Central memory CD8-positive, alpha-beta T cell (primary cell): ENCODE results near the gene TAF1B.

ENCODE experiments used
- ATAC-seq: fragments of 150-1000 bp; cut with Tn5 transposase; replicated peaks from 2 replicates; pipeline ENCODE4 v1.10.0; 2022; ENCODE audit warnings: mild to moderate bottlenecking, moderate FRiP score, moderate number of reproducible peaks; ENCODE audit not compliant: poor library complexity, severe bottlenecking; ENCODE audit errors: extremely low read depth
- DNase-seq, 2 donors: peaks; one replicate each; pipeline ENCODE4 v3.0.0; 2021; ENCODE audit warnings: low spot score in 2 of 2
- H3K27ac Mint-ChIP-seq: one replicate; pipeline ENCODE4 v1.8.0; 2022; ENCODE audit warnings: low read depth, mild to moderate bottlenecking, moderate library complexity, mixed read lengths
- H3K27me3 Mint-ChIP-seq: one replicate; pipeline ENCODE4 v1.8.0; 2022; ENCODE audit warnings: mixed read lengths
- H3K36me3 Mint-ChIP-seq: one replicate; pipeline ENCODE4 v1.8.0; 2022; ENCODE audit warnings: mild to moderate bottlenecking, moderate library complexity, mixed read lengths; ENCODE audit not compliant: insufficient read depth
- H3K4me1 Mint-ChIP-seq: one replicate; pipeline ENCODE4 v1.8.0; 2022; ENCODE audit warnings: mixed read lengths
- H3K4me3 Mint-ChIP-seq: one replicate; pipeline ENCODE4 v1.8.0; 2022; ENCODE audit warnings: mild to moderate bottlenecking, moderate library complexity, mixed read lengths
- H3K9me3 Mint-ChIP-seq: one replicate; pipeline ENCODE4 v1.8.0; 2022; ENCODE audit warnings: mixed read lengths

TAF1B gene

DNA sequence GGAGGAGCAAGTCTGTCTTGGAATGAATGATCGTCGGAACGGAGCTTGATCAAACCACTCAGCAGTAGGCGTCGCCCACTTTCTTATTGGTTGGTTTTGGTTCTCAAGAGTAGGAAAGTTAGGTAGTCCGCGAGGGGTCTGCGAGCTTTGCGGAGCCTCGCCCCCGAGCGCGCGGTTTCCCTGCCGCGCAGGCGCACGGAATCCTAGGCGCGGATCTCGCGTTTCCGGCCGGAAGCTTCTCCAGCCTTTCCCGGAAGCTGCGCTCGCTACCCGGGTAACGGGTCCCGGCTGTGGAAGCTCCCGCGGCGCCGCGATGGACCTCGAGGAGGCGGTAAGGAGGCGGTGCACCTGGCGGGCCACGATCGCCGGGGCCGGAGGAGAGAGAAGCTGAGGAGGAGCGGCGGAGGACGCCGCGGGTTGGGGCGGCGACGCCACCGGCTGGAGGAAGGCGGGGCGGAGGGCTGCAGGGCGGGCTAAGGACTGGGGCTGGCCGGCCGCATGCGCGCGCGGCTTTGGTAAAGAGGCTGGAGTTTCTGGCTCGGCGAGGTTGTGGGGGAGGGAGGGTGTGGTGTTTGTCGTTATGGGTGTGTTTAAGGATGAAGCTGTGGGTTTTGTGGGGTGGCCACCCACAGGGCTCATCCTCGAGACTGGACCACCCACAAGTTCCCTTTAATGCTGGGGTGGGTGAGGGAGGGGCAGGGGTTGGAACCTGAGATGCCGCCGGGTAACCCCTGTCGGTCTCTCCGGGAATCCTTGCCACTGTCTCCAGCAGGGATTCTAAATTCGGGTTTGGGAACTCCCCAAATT is at the start of gene TAF1B:
TAF1B (plus strand) TSS at position 246 of the 807 bp plus-strand sequence; CDS start at position 314, 68 bp downstream.
- Mint-ChIP-seq H3K4me3 (peak within 1 kb of the TSS; percentile 98), H3K27ac (peak within 1 kb of the TSS; percentile 98), H3K36me3 (peaks cover 23% of the 10 kb centered on the region), H3K4me1 (peaks cover 53% of the 10 kb centered on the region), H3K27me3 (no peaks in the 10 kb centered on the region), H3K9me3 (no peaks in the 10 kb centered on the region)
- DNase-seq (peak; percentile 59 to 66), ATAC-seq (peak; percentile 75)

DNA sequence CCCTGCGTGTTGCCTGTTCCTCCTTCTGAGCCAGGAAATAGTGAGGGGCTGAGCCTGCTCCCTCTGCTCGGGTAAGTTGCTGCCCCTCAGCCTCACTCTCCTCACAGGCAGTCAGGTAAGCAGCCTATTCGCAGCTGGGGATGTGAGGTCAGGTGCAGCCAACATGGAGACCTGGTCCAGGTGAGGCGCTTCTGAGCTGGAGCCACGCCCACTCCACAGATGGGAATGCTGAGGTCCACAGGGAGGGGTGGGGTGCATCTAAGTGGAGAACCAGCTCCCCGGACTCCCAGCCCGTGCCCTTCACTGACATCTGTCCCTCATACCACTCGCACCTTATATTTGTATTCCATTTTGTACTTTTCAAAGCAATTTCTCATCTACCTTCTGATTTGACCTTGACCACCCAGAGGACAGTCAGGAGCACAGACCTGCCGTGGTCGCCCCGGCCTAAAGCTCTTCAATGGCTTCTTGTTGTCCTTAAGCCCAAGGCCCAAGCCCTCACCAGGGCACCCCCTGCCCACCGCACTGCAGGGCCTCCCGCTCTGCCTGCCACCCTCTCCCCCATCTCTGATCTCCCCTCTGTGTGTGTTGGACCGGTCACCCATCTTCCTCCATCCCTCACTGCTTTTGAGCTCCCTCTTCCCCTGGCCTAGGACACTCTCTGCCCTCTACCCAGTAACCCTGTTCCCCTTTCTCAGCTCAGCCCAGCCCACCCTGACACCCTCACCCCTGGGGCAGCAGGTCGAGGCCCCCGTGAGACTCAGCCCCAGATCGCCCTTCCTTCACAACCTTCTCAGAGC is 49.2 kb upstream of the TAF1B start:
- Mint-ChIP-seq H3K4me3 (no peak overlapping the region), H3K27ac (no peak overlapping the region), H3K27me3 (no peaks in the 10 kb centered on the region), H3K36me3 (peaks cover 2% of the 10 kb centered on the region), H3K4me1 (peaks cover 12% of the 10 kb centered on the region), H3K9me3 (no peaks in the 10 kb centered on the region)
- DNase-seq (no peak), ATAC-seq (no peak)

DNA sequence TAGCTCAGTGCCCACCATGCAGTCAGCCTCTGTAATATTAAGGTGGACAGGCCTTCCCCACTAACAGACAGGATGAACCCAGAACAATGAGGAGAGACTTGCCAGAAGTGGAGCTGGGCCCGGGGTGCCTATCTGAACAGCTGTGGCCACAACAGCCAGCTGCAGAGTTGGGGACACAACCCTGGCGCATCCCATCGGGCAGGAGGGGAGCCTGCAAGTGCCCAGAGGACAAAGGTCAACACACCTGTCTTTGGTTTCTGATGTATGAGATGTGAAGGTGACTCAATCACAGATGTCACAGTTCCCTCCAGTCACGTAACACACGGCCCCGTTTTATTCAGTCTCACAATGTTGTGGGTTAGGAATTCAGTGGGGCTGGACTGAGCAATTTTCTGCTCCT is 48.2 kb upstream of the TAF1B start:
- Mint-ChIP-seq H3K27ac (no peak overlapping the region), H3K36me3 (peaks cover 3% of the 10 kb centered on the region), H3K27me3 (no peaks in the 10 kb centered on the region), H3K4me1 (peaks cover 20% of the 10 kb centered on the region), H3K9me3 (no peaks in the 10 kb centered on the region), H3K4me3 (no peak overlapping the region)
- no peak for DNase-seq
- ATAC-seq = no peak

DNA sequence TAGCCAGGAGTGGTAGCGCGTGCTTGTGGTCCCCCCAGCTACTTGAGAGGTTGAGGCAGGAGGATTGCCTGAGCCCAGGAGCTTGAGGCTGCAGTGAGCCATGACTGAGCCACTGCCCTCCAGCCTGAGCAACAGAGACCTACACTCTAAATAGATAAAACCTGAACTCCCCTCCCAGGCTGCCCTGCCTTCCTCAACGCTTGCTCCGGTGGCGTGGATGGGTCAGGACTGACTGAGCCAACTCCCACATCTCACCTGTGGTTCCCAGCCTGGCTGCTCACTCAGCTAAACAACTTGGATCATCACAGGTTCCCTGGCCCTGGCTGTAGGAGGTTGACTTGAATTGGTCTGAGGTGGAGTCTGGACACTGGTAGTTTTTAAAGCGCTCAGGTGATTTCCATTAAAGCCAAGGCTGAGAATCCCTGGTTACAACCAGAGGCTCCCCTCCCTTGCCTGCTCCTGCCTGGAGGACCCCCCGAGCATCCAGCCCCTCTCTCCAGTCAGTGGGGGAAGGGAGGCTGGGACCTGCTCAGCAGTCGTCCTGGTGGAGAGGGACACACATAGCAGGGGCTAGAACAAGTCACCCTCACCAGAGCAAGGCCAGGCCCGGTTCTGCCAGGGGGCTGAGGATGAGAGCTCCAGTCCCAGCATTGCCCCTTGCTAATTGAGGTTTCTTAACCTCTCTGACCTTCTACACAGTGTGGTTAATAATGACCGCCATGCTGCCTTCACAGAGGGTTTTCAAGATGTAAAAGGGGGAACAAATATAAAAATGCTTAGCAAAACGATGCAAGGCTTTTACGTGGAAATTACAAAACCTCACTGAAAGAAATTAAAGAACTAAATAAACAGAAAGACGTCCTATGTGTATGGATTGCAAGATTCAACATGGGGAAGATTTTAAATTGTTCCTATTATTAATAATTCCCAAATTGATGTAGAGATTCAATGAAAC is 46.9 kb upstream of the TAF1B start:
- no peaks in the 10 kb centered on the region for H3K27me3 Mint-ChIP-seq
- no peaks in the 10 kb centered on the region for H3K9me3 Mint-ChIP-seq
- no peak overlapping the region for H3K4me3 Mint-ChIP-seq
- peaks cover 26% of the 10 kb centered on the region for H3K4me1 Mint-ChIP-seq
- DNase-seq (no peak), ATAC-seq (no peak)
- no peak overlapping the region for H3K27ac Mint-ChIP-seq
- H3K36me3 Mint-ChIP-seq = peaks cover 3% of the 10 kb centered on the region

DNA sequence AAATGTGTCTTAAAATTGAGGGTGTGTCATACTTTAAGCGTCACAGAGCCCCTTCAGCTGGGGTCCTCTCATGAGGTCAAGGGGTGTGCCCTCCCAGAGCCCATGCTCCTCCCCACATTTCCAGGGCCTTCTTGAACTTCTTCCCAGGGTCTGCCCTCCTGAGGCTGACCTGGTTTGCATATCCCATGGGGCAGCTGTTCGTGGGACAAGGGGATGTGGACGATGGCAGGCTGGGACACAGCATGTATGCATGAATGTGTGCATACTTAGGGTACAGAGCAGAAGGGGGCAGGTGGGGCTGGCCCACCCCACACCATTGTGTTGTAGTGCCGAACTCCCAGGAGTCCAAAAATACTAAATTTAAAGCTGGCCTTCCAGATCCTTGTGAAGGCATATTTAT is 46.2 kb upstream of the TAF1B start:
- H3K27me3 Mint-ChIP-seq = no peaks in the 10 kb centered on the region

DNA sequence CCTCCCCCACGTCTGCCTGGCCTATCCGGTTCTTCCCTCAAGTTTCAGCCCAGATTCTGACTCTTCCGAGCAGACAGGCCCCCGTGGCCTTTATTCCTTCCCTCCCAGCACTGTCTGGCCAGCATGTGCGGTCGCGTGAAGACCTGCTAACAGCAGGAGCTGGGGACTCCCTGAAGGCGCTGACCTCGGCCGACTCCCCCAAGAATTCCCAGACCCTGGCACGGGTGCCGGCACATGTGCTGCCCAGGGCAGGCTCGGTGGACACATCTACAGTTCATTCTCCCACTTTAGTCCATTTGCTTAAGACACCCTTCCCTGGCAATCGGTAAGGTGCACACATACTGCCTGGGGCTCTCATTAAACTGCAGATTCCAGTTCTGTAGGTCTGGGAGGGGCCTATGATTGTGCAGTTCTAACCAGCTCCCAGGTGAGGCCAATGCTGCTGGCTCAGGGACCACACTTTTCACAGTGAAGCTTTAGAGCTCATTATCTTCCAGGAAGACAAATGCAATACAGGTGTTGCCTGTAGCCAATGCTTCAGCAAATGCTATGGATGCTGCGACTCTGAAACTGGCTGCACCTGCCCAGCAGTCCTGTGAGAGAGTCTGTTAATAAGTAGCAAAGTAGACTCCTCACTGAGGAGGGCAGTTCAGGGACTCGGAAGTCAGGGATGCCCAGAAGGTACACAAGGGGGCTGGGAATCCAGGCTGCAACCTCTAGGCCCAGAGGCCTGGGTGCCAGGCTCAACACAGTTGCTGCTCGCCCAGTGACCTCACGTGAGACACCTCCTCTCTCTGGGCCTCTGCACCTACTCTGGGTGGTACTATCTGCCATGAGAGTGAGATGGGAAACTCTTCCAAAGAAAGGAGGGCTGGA is 45.4 kb upstream of the TAF1B start:
- Mint-ChIP-seq H3K9me3 (no peaks in the 10 kb centered on the region), H3K36me3 (peaks cover 3% of the 10 kb centered on the region), H3K27ac (no peak overlapping the region), H3K4me1 (peaks cover 29% of the 10 kb centered on the region), H3K27me3 (no peaks in the 10 kb centered on the region), H3K4me3 (no peak overlapping the region)
- ATAC-seq (no peak), DNase-seq (no peak)

More for the DNA sequence above, 46.2 kb upstream of the TAF1B start:
- H3K27ac Mint-ChIP-seq = no peak overlapping the region
- H3K4me3 Mint-ChIP-seq = no peak overlapping the region
- ATAC-seq (no peak), DNase-seq (no peak)
- H3K36me3 Mint-ChIP-seq = peaks cover 3% of the 10 kb centered on the region
- no peaks in the 10 kb centered on the region for H3K9me3 Mint-ChIP-seq
- H3K4me1 Mint-ChIP-seq = peaks cover 29% of the 10 kb centered on the region

DNA sequence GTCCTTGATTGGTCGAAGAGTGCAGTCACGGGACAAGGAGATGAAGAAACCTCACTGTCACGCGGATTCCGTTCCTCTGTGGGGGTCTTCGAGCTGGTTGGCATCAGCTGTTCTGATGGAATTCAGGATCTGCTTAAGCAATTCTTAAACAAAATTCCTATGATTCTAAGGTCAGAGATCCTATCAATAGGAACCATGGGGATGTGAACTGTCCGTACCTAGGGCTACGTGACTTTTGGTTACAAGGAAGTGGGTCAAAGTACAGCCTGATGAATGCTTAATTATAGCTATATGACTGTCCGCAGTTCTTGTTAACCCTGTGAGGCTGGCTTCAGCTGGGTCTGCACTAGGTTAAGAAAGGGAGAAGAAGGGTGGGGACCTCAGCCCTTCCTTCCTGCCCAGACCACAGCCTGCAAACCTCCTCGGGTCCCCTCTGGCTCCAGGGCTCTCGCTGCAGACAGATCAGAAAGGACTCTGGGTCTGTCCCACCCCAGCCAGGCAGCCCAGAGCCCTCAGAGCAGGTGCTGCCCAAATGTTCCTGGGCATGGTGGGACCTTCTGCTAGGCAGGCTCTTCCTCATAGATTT is 44.2 kb upstream of the TAF1B start:
- ATAC-seq (peak; percentile 20), DNase-seq (no peak)
- H3K9me3 Mint-ChIP-seq = no peaks in the 10 kb centered on the region
- peak overlapping the region; percentile 75 for H3K4me3 Mint-ChIP-seq
- peaks cover 29% of the 10 kb centered on the region for H3K4me1 Mint-ChIP-seq
- H3K36me3 Mint-ChIP-seq = peaks cover 3% of the 10 kb centered on the region
- no peaks in the 10 kb centered on the region for H3K27me3 Mint-ChIP-seq
- H3K27ac Mint-ChIP-seq = peak overlapping the region; percentile 52

DNA sequence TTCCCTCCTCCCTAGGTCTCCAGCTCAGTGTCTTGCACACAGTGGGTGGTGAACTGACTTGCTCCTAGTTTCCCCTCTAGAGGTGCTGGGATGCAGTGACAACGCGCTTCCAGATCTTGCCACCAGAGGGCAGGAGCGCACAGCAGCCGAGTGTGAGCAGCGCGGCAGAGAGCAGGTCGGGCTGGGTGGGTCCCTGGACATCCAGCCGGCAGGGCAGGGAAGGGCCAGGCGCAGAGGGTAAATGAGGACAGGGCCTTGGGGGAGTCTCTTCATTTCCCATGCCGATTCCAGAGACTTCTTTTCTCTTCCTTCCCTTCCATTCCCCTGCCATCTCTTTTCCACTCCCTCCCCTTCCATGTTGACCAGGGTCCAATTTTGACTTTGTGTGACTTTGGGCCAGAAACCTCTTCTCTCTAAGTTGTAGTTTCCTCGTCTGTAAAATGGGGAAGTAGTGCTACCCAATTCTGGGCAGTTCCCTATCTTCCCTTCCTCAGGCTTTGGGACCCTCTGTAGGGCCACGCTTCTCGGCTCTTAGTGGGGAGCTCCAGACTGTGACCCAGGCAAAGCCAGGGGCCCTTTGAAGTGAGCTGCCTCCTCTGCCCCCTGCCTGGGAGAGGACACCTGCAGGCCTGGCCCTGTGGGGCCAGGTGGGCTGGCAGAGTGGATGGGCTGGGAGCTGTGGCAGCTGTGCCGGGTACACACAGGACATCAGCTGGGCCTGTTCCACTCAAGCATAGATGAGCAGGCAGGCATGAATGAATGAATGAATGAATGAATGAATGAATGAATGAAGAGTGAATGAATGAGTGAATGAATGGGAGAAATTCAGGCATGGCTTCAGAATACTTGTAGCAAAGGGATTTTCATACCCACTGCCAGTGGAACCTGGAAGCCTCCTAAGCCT is 43.3 kb upstream of the TAF1B start:
- H3K27me3 Mint-ChIP-seq = no peaks in the 10 kb centered on the region
- peaks cover 3% of the 10 kb centered on the region for H3K36me3 Mint-ChIP-seq
- H3K27ac Mint-ChIP-seq = peak overlapping the region; percentile 52
- H3K9me3 Mint-ChIP-seq = no peaks in the 10 kb centered on the region
- peak overlapping the region; percentile 75 for H3K4me3 Mint-ChIP-seq
- DNase-seq (peak; percentile 77 to 86), ATAC-seq (peak; percentile 89)
- H3K4me1 Mint-ChIP-seq = peaks cover 29% of the 10 kb centered on the region

DNA sequence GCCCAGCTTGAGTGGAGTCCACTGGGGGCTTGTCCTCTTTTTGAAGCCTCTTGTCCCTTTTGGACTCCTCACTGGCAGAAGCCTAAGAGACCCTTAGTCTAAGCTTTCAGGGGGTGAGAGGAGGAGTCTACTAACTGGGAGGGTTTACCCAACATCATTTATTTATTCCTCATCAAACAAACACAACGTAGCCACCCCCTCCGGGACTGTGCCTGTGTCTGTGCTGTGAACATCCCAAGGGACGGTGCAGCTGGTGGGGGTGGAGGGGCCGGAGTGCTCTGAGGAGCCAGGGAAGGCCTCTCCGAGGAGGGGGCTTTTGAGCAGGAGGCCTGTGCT is 42.7 kb upstream of the TAF1B start:
- Mint-ChIP-seq H3K27ac (peak overlapping the region; percentile 52), H3K4me1 (peaks cover 29% of the 10 kb centered on the region), H3K27me3 (no peaks in the 10 kb centered on the region), H3K36me3 (peaks cover 3% of the 10 kb centered on the region), H3K9me3 (no peaks in the 10 kb centered on the region), H3K4me3 (no peak overlapping the region)
- ATAC-seq = no peak
- DNase-seq = no peak

DNA sequence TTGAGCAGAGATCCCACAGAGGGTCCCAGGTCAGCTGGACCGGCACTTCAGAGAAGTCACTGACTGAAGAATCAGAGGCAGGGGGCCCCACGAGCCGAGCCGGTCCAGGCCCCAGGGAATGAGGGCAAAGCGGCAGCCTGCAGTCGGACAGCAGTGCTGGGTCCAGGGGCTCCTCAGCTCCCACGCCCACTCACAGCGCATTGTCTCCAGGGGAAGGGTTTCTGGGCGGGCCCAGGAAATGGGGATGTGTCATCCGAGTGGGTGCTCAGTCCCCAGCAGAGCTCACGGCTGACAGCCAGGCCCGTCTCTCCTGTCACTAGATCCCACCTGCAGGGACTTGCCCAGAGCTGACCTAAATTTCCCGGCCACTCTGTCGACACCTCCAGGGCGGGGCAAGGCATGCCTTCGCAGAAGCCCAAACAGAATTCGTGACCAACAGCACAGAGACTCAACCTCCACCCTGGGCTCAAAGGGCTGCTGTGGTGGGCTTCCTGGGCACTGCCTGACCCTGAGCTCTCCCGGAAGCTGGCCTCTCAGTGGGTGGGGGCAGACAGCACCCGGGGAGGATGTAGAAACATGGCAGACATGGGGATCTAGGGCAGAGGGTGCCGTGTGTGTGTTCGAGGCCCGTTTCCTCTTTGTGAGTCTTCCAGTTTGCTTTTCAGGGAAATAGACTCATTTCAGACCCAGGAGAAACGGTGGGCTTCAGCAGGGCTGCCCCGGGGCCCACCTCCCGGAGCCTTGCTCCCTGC is 42.1 kb upstream of the TAF1B start:
- no peak for DNase-seq
- H3K4me1 Mint-ChIP-seq = peaks cover 29% of the 10 kb centered on the region
- H3K27me3 Mint-ChIP-seq = no peaks in the 10 kb centered on the region
- no peak overlapping the region for H3K27ac Mint-ChIP-seq
- H3K9me3 Mint-ChIP-seq = no peaks in the 10 kb centered on the region
- peaks cover 5% of the 10 kb centered on the region for H3K36me3 Mint-ChIP-seq
- no peak overlapping the region for H3K4me3 Mint-ChIP-seq
- ATAC-seq = peak; percentile 23
